H9 (cell line): Measurements from ENCODE around the gene KCNK10. TPM values are rescaled to one million over a fixed set of nuclear protein-coding genes. Genes with fewer than 3 reads are reported as not detected.

ENCODE experiments used
- DNase-seq: peaks from one replicate; pipeline ENCODE4 v3.0.0-alpha.2; 2017
- H2AFZ ChIP-seq: one replicate; pipeline ENCODE4 v1.6.1; 2013; ENCODE audit warnings: mild to moderate bottlenecking, low read length, control low read depth, moderate library complexity
- H2AK5ac ChIP-seq: 2 replicates; pipeline ENCODE4 v1.6.1; 2013; ENCODE audit warnings: low read length, control low read depth, mixed read lengths; ENCODE audit not compliant: insufficient read length
- H2BK120ac ChIP-seq: one replicate; pipeline ENCODE4 v1.6.1; 2013; ENCODE audit warnings: low read depth, mild to moderate bottlenecking, low read length, control low read depth, inconsistent platforms; ENCODE audit not compliant: poor library complexity, severe bottlenecking
- H2BK12ac ChIP-seq: 2 replicates; pipeline ENCODE4 v1.6.1; 2013; ENCODE audit warnings: low read length, control low read depth, mixed read lengths, low read depth; ENCODE audit not compliant: insufficient read length
- H2BK15ac ChIP-seq: 2 replicates; pipeline ENCODE4 v1.6.1; 2013; ENCODE audit warnings: low read depth, low read length, control low read depth
- H2BK20ac ChIP-seq: one replicate; pipeline ENCODE4 v1.6.1; 2013; ENCODE audit warnings: low read depth, mild to moderate bottlenecking, low read length, control low read depth, inconsistent platforms; ENCODE audit not compliant: poor library complexity, severe bottlenecking
- H2BK5ac ChIP-seq: 2 replicates; pipeline ENCODE4 v1.6.1; 2013; ENCODE audit warnings: low read length, control low read depth, mixed read lengths; ENCODE audit not compliant: insufficient read length
- H3K14ac ChIP-seq: 2 replicates; pipeline ENCODE4 v1.6.1; 2013; ENCODE audit warnings: low read length, control low read depth; ENCODE audit not compliant: insufficient read depth
- H3K18ac ChIP-seq: 2 replicates; pipeline ENCODE4 v1.6.1; 2013; ENCODE audit warnings: low read depth, mild to moderate bottlenecking, mixed read lengths, low read length, control low read depth; ENCODE audit not compliant: insufficient read length
- H3K23ac ChIP-seq: 2 replicates; pipeline ENCODE4 v1.6.1; 2013; ENCODE audit warnings: low read length, control low read depth, mixed read lengths, low read depth; ENCODE audit not compliant: insufficient read length
- H3K23me2 ChIP-seq: 2 replicates; pipeline ENCODE4 v1.6.1; 2013; ENCODE audit warnings: low read depth, mild to moderate bottlenecking, mixed read lengths, low read length, control low read depth; ENCODE audit not compliant: insufficient read length, poor library complexity, severe bottlenecking
- H3K27ac ChIP-seq: 2 replicates; pipeline ENCODE4 v1.5.1; 2013; ENCODE audit warnings: low read length, control low read depth, mixed read lengths, low read depth; ENCODE audit not compliant: insufficient read length
- H3K27me3 ChIP-seq: 2 replicates; pipeline ENCODE4 v1.6.1; 2013; ENCODE audit warnings: low read length, control low read depth, inconsistent platforms; ENCODE audit not compliant: insufficient read depth
- H3K4ac ChIP-seq: 2 replicates; pipeline ENCODE4 v1.6.1; 2013; ENCODE audit warnings: low read depth, mild to moderate bottlenecking, control low read depth, inconsistent platforms, low read length, moderate library complexity
- H3K4me1 ChIP-seq: 2 replicates; pipeline ENCODE4 v1.6.1; 2013; ENCODE audit warnings: low read length, control low read depth, inconsistent platforms; ENCODE audit not compliant: insufficient read depth
- H3K4me2 ChIP-seq: 2 replicates; pipeline ENCODE4 v1.6.1; 2013; ENCODE audit warnings: low read length, control low read depth, mixed read lengths; ENCODE audit not compliant: insufficient read length, insufficient read depth
- H3K56ac ChIP-seq: 2 replicates; pipeline ENCODE4 v1.6.1; 2013; ENCODE audit warnings: low read depth, mild to moderate bottlenecking, mixed read lengths, low read length, control low read depth; ENCODE audit not compliant: insufficient read length
- H3K79me1 ChIP-seq: 2 replicates; pipeline ENCODE4 v1.6.1; 2013; ENCODE audit warnings: low read depth, mild to moderate bottlenecking, moderate library complexity, low read length, control low read depth, inconsistent platforms; ENCODE audit not compliant: insufficient read depth, poor library complexity, severe bottlenecking
- H3K79me2 ChIP-seq: 2 replicates; pipeline ENCODE4 v1.6.1; 2013; ENCODE audit warnings: low read length, control low read depth, inconsistent platforms; ENCODE audit not compliant: insufficient read depth
- H3K9ac ChIP-seq: 2 replicates; pipeline ENCODE4 v1.6.1; 2013; ENCODE audit warnings: low read length, control low read depth, mixed read lengths; ENCODE audit not compliant: insufficient read length; ENCODE audit errors: extremely low read depth
- H3K9me3 ChIP-seq: one replicate; pipeline ENCODE4 v1.6.1; 2013; ENCODE audit warnings: low read depth, low read length, inconsistent platforms; ENCODE audit not compliant: control insufficient read depth
- H3T11ph ChIP-seq: one replicate; pipeline ENCODE4 v1.6.1; 2013; ENCODE audit warnings: mild to moderate bottlenecking, low read length, control low read depth, inconsistent platforms
- H4K20me1 ChIP-seq: one replicate; pipeline ENCODE4 v1.6.1; 2013; ENCODE audit not compliant: control insufficient read depth, insufficient read length, insufficient read depth
- H4K5ac ChIP-seq: 2 replicates; pipeline ENCODE4 v1.6.1; 2013; ENCODE audit warnings: low read depth, mild to moderate bottlenecking, mixed read lengths, low read length, control low read depth; ENCODE audit not compliant: insufficient read length
- H4K8ac ChIP-seq: replicated peaks from 2 replicates; pipeline ENCODE4 v1.6.1; 2013; ENCODE audit warnings: low read length, control low read depth, mixed read lengths, low read depth; ENCODE audit not compliant: insufficient read length
- H4K91ac ChIP-seq: 2 replicates; pipeline ENCODE4 v1.6.1; 2013; ENCODE audit warnings: low read depth, mild to moderate bottlenecking, moderate library complexity, mixed read lengths, low read length, control low read depth; ENCODE audit not compliant: insufficient read length
- H3K27ac Mint-ChIP-seq, 3 experiments: 2 replicates in 2 of 3; 3 replicates in 1 of 3; pipeline ENCODE4 v1.8.0; 2020 to 2021; ENCODE audit warnings: mixed read lengths in 3 of 3, mild to moderate bottlenecking in 1 of 3, moderate library complexity in 1 of 3
- H3K27me3 Mint-ChIP-seq: 2 replicates; pipeline ENCODE4 v1.8.0; 2021; ENCODE audit warnings: low read depth, mild to moderate bottlenecking, moderate library complexity, mixed read lengths
- H3K36me3 Mint-ChIP-seq, 3 experiments: 2 replicates in 2 of 3; 3 replicates in 1 of 3; pipeline ENCODE4 v1.8.0; 2020 to 2021; ENCODE audit warnings: low read depth in 3 of 3, mixed read lengths in 3 of 3; ENCODE audit not compliant: insufficient read depth in 1 of 3
- H3K4me1 Mint-ChIP-seq, 2 experiments: 2 replicates each; pipeline ENCODE4 v1.8.0; 2020; ENCODE audit warnings: mixed read lengths in 2 of 2
- H3K4me3 Mint-ChIP-seq, 2 experiments: 2 replicates in 1 of 2; 3 replicates in 1 of 2; pipeline ENCODE4 v1.8.0; 2020 to 2021; ENCODE audit warnings: mild to moderate bottlenecking in 2 of 2, mixed read lengths in 2 of 2, moderate library complexity in 1 of 2
- H3K9me3 Mint-ChIP-seq, 2 experiments: 2 replicates in 1 of 2; 3 replicates in 1 of 2; pipeline ENCODE4 v1.8.0; 2020; ENCODE audit warnings: mild to moderate bottlenecking in 2 of 2, mixed read lengths in 2 of 2, moderate library complexity in 1 of 2
- CTCF ChIP-seq: fragments of 200-600 bp; sonication (generic); conservative IDR thresholded peaks from 3 replicates; pipeline ENCODE4 v1.8.0; 2021; ENCODE audit warnings: antibody characterized with exemption, mild to moderate bottlenecking
- WGBS: extraction: QIAGEN DNeasy Blood & Tissue Kit; methylation state at CpG from one replicate; pipeline ENCODE4 v1.1.7; 2013; ENCODE audit warnings: missing lambda C conversion rate, low lambda C conversion rate, mixed read lengths; ENCODE audit not compliant: insufficient read length; ENCODE audit errors: extremely low coverage; 5-methylcytosine and 5-hydroxymethylcytosine counted together
- total RNA-seq: library from RNA; stranded (reverse); gene quantifications from 2 replicates; pipeline ENCODE4 v1.2.1, GENCODE V29; 2021

The KCNK10 gene
- total RNA-seq, 1 experiment from 2014 or later: 0.33 TPM

GRCh38 chr14:88201851-88202250, 121.2 kb downstream of the KCNK10 start:
- Histone ChIP-seq H2BK5ac (no peak overlapping the region), H3K18ac (no peak overlapping the region), H2BK12ac (no peak overlapping the region), H3K9me3 (no peaks in the 10 kb centered on the region), H4K8ac (no peak overlapping the region), H3K27ac (no peak overlapping the region), H3K79me1 (no peaks in the 10 kb centered on the region), H4K20me1 (no peaks in the 10 kb centered on the region), H2BK15ac (no peak overlapping the region), H3K56ac (no peak overlapping the region), H4K91ac (no peak overlapping the region), H2BK20ac (no peak overlapping the region), H3K4me2 (no peak overlapping the region), H3T11ph (no peak overlapping the region), H3K23ac (no peak overlapping the region), H3K79me2 (no peaks in the 10 kb centered on the region), H3K23me2 (no peaks in the 10 kb centered on the region), H2AFZ (no peak overlapping the region), H2BK120ac (no peak overlapping the region), H4K5ac (no peak overlapping the region), H3K14ac (no peak overlapping the region), H3K4ac (no peak overlapping the region), H2AK5ac (no peak overlapping the region), H3K4me1 (no peaks in the 10 kb centered on the region), H3K9ac (no peak overlapping the region), H3K27me3 (no peaks in the 10 kb centered on the region)
- Mint-ChIP-seq H3K27me3 (peaks cover 2% of the 10 kb centered on the region; the same call in 1 of the 2 replicates), H3K27ac (peak overlapping the region in 1 of 3 experiments; percentile 43; a peak in 1 of 7 replicates), H3K4me1 (peaks cover 4 to 6% of the 10 kb centered on the region in 2 experiments), H3K36me3 (no peaks in the 10 kb centered on the region), H3K9me3 (no peaks in the 10 kb centered on the region), H3K4me3 (no peak overlapping the region)
- TF ChIP-seq CTCF: no peak
- DNase-seq: no peak
- WGBS: no CpG with 5 or more reads among the region's 2 CpGs
